A549 (cell line): ENCODE measurements around the gene MED16. TPM values are rescaled to one million over a fixed set of nuclear protein-coding genes. Genes with fewer than 3 reads are reported as not detected.
A peak's percentile ranks its signal among the peaks of the same experiment; 100 is the strongest.

Experiments used
- ATAC-seq, 2 experiments: fragments of 200-7000 bp in 1 of 2; fragments of >200 bp in 1 of 2; cut with Nextera tagmentation in 1 of 2; cut with Tn5 transposase in 1 of 2; 3 replicates each; pipeline versions ENCODE4 v1.8.0 to v1.9.1; 2018 to 2020; ENCODE audit warnings: mild to moderate bottlenecking in 1 of 2, moderate library complexity in 1 of 2
- CTCF ChIA-PET: fragments of 300-600 bp; sonication (Branson Sonifier 250); formaldehyde crosslinking; extraction: SDS; loops from one replicate; lab custom pipeline; 2021; ENCODE audit warnings: antibody characterized with exemption, inconsistent platforms; lab: Yijun Ruan, JAX
- POLR2A ChIA-PET: fragments of 350-600 bp; formaldehyde crosslinking; extraction: SDS; loops from one replicate; lab custom pipeline; 2021; ENCODE audit warnings: antibody characterized with exemption, inconsistent platforms; lab: Yijun Ruan, JAX
- DNase-seq, 2 experiments: peaks; one replicate each; pipeline versions ENCODE4 v3.0.0 to v3.0.0-alpha.2; 2011 to 2016; ENCODE audit warnings: low read depth in 1 of 2, low spot score in 1 of 2
- FAIRE-seq: peaks from 2 replicates; lab custom pipeline; 2011; peaks lifted over from hg19 to GRCh38; lab: Jason Lieb, UNC
- H3K27ac ChIP-seq, 2 experiments: fragments of >200 bp; sonication (Bioruptor Twin); formaldehyde crosslinking; 3 replicates each; pipeline ENCODE4 v1.5.1; 2016 to 2017
- H3K4me1 ChIP-seq: fragments of >200 bp; sonication (Bioruptor Twin); formaldehyde crosslinking; 3 replicates; pipeline ENCODE4 v1.6.1; 2016
- H3K4me2 ChIP-seq: fragments of >200 bp; sonication (Bioruptor Twin); formaldehyde crosslinking; 3 replicates; pipeline ENCODE4 v1.6.1; 2016
- H3K4me3 ChIP-seq: fragments of >200 bp; sonication (Bioruptor Twin); formaldehyde crosslinking; 3 replicates; pipeline ENCODE4 v1.5.1; 2016
- H3K9me3 ChIP-seq: fragments of >200 bp; sonication (Bioruptor Twin); formaldehyde crosslinking; 3 replicates; pipeline ENCODE4 v1.6.1; 2016
- CBX2 ChIP-seq: fragments of 200-600 bp; sonication (generic); IDR thresholded peaks from 2 replicates; pipeline ENCODE4 v1.6.1; 2016; ENCODE audit warnings: low read depth, mild to moderate bottlenecking, borderline replicate concordance
- CBX8 ChIP-seq: fragments of 200-600 bp; sonication (generic); IDR thresholded peaks from 2 replicates; pipeline ENCODE4 v1.6.1; 2016
- CEBPB ChIP-seq, 2 experiments: fragments of >200 bp in 1 of 2; sonication (Bioruptor Twin) in 1 of 2; formaldehyde crosslinking in 1 of 2; IDR thresholded peaks; 2 replicates each; pipeline ENCODE4 v1.6.1; 2012 to 2016
- CHD2 ChIP-seq: fragments of 150-350 bp; IDR thresholded peaks from 2 replicates; pipeline ENCODE4 v1.6.1; 2014; ENCODE audit warnings: low read length; ENCODE audit not compliant: partially characterized antibody
- EP300 ChIP-seq, 2 experiments: fragments of >200 bp; sonication (Bioruptor Twin); formaldehyde crosslinking; IDR thresholded peaks; 2 replicates in 1 of 2; 3 replicates in 1 of 2; pipeline ENCODE4 v1.6.1; 2016 to 2017
- FOSB ChIP-seq: fragments of 250-450 bp; sonication (Bioruptor Pico); IDR thresholded peaks from 2 replicates; pipeline ENCODE4 v1.5.0; 2020; ENCODE audit warnings: mild to moderate bottlenecking, moderate library complexity
- HOXA7 ChIP-seq: fragments of 250-450 bp; sonication (Bioruptor Pico); IDR thresholded peaks from 2 replicates; pipeline ENCODE4 v1.5.0; 2020; ENCODE audit warnings: mild to moderate bottlenecking, moderate library complexity
- HOXB5 ChIP-seq: fragments of 250-450 bp; sonication (Bioruptor Pico); IDR thresholded peaks from 2 replicates; pipeline ENCODE4 v1.5.0; 2020; ENCODE audit warnings: mild to moderate bottlenecking, moderate library complexity
- JUNB ChIP-seq: fragments of >200 bp; sonication (Bioruptor Twin); formaldehyde crosslinking; IDR thresholded peaks from 2 replicates; pipeline ENCODE4 v1.6.1; 2016
- KDM1A ChIP-seq: fragments of 200-600 bp; sonication (generic); IDR thresholded peaks from 2 replicates; pipeline ENCODE4 v1.6.1; 2016; ENCODE audit warnings: low read depth, mild to moderate bottlenecking
- MAFK ChIP-seq: fragments of 450-650 bp; IDR thresholded peaks from 2 replicates; pipeline ENCODE4 v1.6.1; 2014; ENCODE audit not compliant: partially characterized antibody
- MYC ChIP-seq: IDR thresholded peaks from 2 replicates; pipeline ENCODE4 v1.6.1; 2012; ENCODE audit warnings: mild to moderate bottlenecking, inconsistent platforms, low read length, improper control_type of control experiment, borderline replicate concordance
- NFE2L2 ChIP-seq: fragments of 150-350 bp; conservative IDR thresholded peaks from 2 replicates; pipeline ENCODE4 v1.6.1; 2014; ENCODE audit warnings: low read length
- NR3C1 ChIP-seq: fragments of >200 bp; sonication (Bioruptor Twin); formaldehyde crosslinking; IDR thresholded peaks from 3 replicates; pipeline ENCODE4 v1.6.1; 2017
- POLR2A ChIP-seq: IDR thresholded peaks from 2 replicates; pipeline ENCODE4 v1.6.1; 2012; ENCODE audit warnings: mild to moderate bottlenecking, low read length
- POLR2AphosphoS2 ChIP-seq: conservative IDR thresholded peaks from 2 replicates; pipeline ENCODE4 v1.6.1; 2012; ENCODE audit warnings: low read length, improper control_type of control experiment, inconsistent platforms
- RAD21 ChIP-seq, 2 experiments: fragments of >200 bp in 1 of 2; sonication (Bioruptor Twin) in 1 of 2; formaldehyde crosslinking in 1 of 2; IDR thresholded peaks in 1 of 2; conservative IDR thresholded peaks in 1 of 2; 2 replicates in 1 of 2; 3 replicates in 1 of 2; pipeline ENCODE4 v1.6.1; 2012 to 2018; ENCODE audit warnings: inconsistent platforms in 1 of 2
- RCOR1 ChIP-seq: fragments of 150-350 bp; IDR thresholded peaks from 2 replicates; pipeline ENCODE4 v1.6.1; 2014; ENCODE audit warnings: antibody characterized with exemption, low read length, low read depth
- RFX5 ChIP-seq: fragments of 450-650 bp; IDR thresholded peaks from 2 replicates; pipeline ENCODE4 v1.7.1; 2014; ENCODE audit warnings: antibody characterized with exemption, mild to moderate bottlenecking, moderate library complexity
- SREBF2 ChIP-seq: fragments of 450-650 bp; IDR thresholded peaks from 2 replicates; pipeline ENCODE4 v1.6.1; 2014; ENCODE audit warnings: mild to moderate bottlenecking, moderate library complexity
- TFCP2L1 ChIP-seq: fragments of 250-450 bp; sonication (Bioruptor Pico); IDR thresholded peaks from 2 replicates; pipeline ENCODE4 v1.5.0; 2021; ENCODE audit warnings: mild to moderate bottlenecking
- TP53 ChIP-seq: fragments of 250-450 bp; sonication (Bioruptor Pico); IDR thresholded peaks from 2 replicates; pipeline ENCODE4 v1.5.0; 2021; ENCODE audit warnings: mild to moderate bottlenecking, moderate library complexity
- ZFP36 ChIP-seq: fragments of 450-650 bp; IDR thresholded peaks from 2 replicates; pipeline ENCODE4 v1.6.1; 2014; ENCODE audit warnings: borderline replicate concordance; ENCODE audit not compliant: partially characterized antibody
- ZNF302 ChIP-seq: fragments of 250-450 bp; sonication (Bioruptor Pico); IDR thresholded peaks from 2 replicates; pipeline ENCODE4 v1.9.0; 2021; ENCODE audit warnings: inconsistent platforms, mild to moderate bottlenecking, moderate library complexity
- ZSCAN20 ChIP-seq: fragments of 250-450 bp; sonication (Bioruptor Pico); IDR thresholded peaks from 2 replicates; pipeline ENCODE4 v1.8.0; 2022; ENCODE audit warnings: mild to moderate bottlenecking, moderate library complexity
- WGBS: methylation state at CpG from one replicate; pipeline ENCODE4 v1.1.6; 2017; ENCODE audit errors: missing lambda C conversion rate; 5-methylcytosine and 5-hydroxymethylcytosine counted together
- polyA plus RNA-seq, 4 experiments: library from polyadenylated mRNA; depleted of rRNA in 3 of 4; stranded (reverse); fragments of >200 nt; fragmentation: RNase III in 1 of 4; extraction: RNeasy Plus Mini Kit Qiagen cat#74134 plus additional on column Dnase treatment in 1 of 4; gene quantifications; 2 replicates in 3 of 4; 3 replicates in 1 of 4; pipeline ENCODE4 v1.2.3, GENCODE V29; 2011 to 2017
- TF ChIP-seq, protein P1 (sequence below): fragments of 200-600 bp; sonication (generic); IDR thresholded peaks from 2 replicates; pipeline ENCODE4 v1.6.1; 2016; ENCODE audit warnings: antibody characterized with exemption, mild to moderate bottlenecking, moderate library complexity
- TF ChIP-seq, protein P2 (sequence below): fragments of >200 bp; sonication (Bioruptor Twin); formaldehyde crosslinking; IDR thresholded peaks from 3 replicates; pipeline ENCODE4 v1.6.1; 2016
- TF ChIP-seq, protein P3 (sequence below): IDR thresholded peaks from 2 replicates; pipeline ENCODE4 v1.6.1; 2012; ENCODE audit warnings: low read depth, borderline replicate concordance
- TF ChIP-seq, protein P4 (sequence below): fragments of >200 bp; sonication (Bioruptor Twin); formaldehyde crosslinking; IDR thresholded peaks from 2 replicates; pipeline ENCODE4 v1.6.1; 2016
- TF ChIP-seq, protein P5 (sequence below): fragments of 250-450 bp; sonication (Bioruptor Pico); IDR thresholded peaks from 2 replicates; pipeline ENCODE4 v1.5.0; 2021; ENCODE audit warnings: mild to moderate bottlenecking, moderate library complexity, borderline replicate concordance

Gene MED16
- polyA plus RNA-seq, 2 of the 4 experiments (the other 2 are of a cell fraction) = 8.0 to 12.7 TPM

DNA sequence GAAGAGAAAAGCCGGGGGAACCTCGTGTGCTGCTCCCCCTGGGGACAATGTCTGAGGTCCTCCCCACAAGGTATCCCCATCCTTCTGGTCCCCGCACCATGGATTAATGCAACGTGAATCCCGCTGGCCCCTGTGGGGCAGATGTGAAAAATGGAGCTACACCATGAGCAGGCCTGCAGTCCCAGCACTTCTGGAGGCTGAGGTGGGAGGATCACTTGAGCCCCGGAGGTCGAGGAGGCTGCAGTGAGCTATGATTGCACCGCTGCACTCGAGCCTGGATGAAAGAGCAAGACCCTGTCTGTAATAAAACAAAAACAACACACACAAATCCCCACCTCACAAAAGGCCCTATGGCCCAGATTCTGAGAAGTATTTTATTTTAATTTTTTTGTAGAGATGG is 34.7 kb downstream of the MED16 start:
- no peak for FAIRE-seq
- 80% methylated on average over 9 of the region's 9 CpGs for WGBS
- POLR2A ChIA-PET = interaction anchor here (0.7 kb wide), 1 partner anchor 49 kb away, joined by 3 read pairs; no protein-coding TSS in a partner anchor

DNA sequence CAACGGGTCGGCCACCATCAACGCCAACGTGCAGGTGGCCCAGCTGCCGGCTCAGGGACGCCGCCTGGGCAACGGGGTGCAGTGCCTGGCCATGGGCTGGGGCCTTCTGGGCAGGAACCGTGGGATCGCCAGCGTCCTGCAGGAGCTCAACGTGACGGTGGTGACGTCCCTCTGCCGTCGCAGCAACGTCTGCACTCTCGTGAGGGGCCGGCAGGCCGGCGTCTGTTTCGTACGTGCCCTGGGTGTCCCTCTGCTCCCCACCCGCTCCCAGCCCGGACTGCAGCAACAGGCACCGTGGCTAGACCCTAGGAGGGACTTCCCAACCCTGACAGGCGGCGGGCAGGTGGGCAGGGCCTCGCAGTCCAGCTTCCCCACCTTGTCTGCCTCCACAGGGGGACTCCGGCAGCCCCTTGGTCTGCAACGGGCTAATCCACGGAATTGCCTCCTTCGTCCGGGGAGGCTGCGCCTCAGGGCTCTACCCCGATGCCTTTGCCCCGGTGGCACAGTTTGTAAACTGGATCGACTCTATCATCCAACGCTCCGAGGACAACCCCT is 37.3 kb downstream of the MED16 start:
- Histone ChIP-seq H3K4me1 (peaks cover 22% of the 10 kb centered on the region), H3K9me3 (no peaks in the 10 kb centered on the region), H3K4me2 (no peak overlapping the region), H3K27ac (no peak overlapping the region; a peak in 1 of 6 replicates), H3K4me3 (no peak overlapping the region)
- FAIRE-seq = no peak
- ChIA-PET POLR2A (no interaction called here), CTCF (interaction anchor here (0.9 to 2.8 kb wide), 13 partner anchors 9 to 214 kb away, joined by 3 to 13 read pairs (median 3); no protein-coding TSS in a partner anchor)
- no peak for DNase-seq
- 73% methylated on average over 13 of the region's 40 CpGs for WGBS
- no peak for ATAC-seq
- TF ChIP-seq CEBPB (IDR thresholded peaks at IDR 0.05) (no peak), MAFK (no peak), POLR2A (no peak), RAD21 (conservative IDR thresholded peaks at IDR 0.05 in 1 of 2, IDR thresholded peaks at IDR 0.05 in 1 of 2) (no peak), KDM1A (no peak), RCOR1 (no peak), FOSB (CRISPR knock-in tag) (no peak), EP300 (IDR thresholded peaks at IDR 0.05) (no peak), TFCP2L1 (CRISPR knock-in tag) (no peak), CHD2 (no peak), TP53 (no peak), POLR2AphosphoS2 (no peak)
- TF ChIP-seq, protein P1, sequence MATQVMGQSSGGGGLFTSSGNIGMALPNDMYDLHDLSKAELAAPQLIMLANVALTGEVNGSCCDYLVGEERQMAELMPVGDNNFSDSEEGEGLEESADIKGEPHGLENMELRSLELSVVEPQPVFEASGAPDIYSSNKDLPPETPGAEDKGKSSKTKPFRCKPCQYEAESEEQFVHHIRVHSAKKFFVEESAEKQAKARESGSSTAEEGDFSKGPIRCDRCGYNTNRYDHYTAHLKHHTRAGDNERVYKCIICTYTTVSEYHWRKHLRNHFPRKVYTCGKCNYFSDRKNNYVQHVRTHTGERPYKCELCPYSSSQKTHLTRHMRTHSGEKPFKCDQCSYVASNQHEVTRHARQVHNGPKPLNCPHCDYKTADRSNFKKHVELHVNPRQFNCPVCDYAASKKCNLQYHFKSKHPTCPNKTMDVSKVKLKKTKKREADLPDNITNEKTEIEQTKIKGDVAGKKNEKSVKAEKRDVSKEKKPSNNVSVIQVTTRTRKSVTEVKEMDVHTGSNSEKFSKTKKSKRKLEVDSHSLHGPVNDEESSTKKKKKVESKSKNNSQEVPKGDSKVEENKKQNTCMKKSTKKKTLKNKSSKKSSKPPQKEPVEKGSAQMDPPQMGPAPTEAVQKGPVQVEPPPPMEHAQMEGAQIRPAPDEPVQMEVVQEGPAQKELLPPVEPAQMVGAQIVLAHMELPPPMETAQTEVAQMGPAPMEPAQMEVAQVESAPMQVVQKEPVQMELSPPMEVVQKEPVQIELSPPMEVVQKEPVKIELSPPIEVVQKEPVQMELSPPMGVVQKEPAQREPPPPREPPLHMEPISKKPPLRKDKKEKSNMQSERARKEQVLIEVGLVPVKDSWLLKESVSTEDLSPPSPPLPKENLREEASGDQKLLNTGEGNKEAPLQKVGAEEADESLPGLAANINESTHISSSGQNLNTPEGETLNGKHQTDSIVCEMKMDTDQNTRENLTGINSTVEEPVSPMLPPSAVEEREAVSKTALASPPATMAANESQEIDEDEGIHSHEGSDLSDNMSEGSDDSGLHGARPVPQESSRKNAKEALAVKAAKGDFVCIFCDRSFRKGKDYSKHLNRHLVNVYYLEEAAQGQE = no peak
- TF ChIP-seq, protein P2, sequence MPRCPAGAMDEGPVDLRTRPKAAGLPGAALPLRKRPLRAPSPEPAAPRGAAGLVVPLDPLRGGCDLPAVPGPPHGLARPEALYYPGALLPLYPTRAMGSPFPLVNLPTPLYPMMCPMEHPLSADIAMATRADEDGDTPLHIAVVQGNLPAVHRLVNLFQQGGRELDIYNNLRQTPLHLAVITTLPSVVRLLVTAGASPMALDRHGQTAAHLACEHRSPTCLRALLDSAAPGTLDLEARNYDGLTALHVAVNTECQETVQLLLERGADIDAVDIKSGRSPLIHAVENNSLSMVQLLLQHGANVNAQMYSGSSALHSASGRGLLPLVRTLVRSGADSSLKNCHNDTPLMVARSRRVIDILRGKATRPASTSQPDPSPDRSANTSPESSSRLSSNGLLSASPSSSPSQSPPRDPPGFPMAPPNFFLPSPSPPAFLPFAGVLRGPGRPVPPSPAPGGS = no peak
- TF ChIP-seq, protein P3, sequence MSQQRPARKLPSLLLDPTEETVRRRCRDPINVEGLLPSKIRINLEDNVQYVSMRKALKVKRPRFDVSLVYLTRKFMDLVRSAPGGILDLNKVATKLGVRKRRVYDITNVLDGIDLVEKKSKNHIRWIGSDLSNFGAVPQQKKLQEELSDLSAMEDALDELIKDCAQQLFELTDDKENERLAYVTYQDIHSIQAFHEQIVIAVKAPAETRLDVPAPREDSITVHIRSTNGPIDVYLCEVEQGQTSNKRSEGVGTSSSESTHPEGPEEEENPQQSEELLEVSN = no peak

More for the DNA sequence above, 34.7 kb downstream of the MED16 start:
- TF ChIP-seq TP53 (no peak), CBX2 (no peak), POLR2AphosphoS2 (no peak), MYC (no peak), CBX8 (no peak), ZSCAN20 (CRISPR knock-in tag) (no peak), NR3C1 (no peak), ZFP36 (no peak), RFX5 (no peak), HOXB5 (CRISPR knock-in tag) (no peak), NFE2L2 (no peak), ZNF302 (CRISPR knock-in tag) (no peak), HOXA7 (CRISPR knock-in tag) (no peak), SREBF2 (no peak), JUNB (no peak)
- TF ChIP-seq, protein P2 = no peak
- TF ChIP-seq, protein P3 = no peak
- TF ChIP-seq, protein P4, sequence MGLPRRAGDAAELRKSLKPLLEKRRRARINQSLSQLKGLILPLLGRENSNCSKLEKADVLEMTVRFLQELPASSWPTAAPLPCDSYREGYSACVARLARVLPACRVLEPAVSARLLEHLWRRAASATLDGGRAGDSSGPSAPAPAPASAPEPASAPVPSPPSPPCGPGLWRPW = no peak
- TF ChIP-seq, protein P5, sequence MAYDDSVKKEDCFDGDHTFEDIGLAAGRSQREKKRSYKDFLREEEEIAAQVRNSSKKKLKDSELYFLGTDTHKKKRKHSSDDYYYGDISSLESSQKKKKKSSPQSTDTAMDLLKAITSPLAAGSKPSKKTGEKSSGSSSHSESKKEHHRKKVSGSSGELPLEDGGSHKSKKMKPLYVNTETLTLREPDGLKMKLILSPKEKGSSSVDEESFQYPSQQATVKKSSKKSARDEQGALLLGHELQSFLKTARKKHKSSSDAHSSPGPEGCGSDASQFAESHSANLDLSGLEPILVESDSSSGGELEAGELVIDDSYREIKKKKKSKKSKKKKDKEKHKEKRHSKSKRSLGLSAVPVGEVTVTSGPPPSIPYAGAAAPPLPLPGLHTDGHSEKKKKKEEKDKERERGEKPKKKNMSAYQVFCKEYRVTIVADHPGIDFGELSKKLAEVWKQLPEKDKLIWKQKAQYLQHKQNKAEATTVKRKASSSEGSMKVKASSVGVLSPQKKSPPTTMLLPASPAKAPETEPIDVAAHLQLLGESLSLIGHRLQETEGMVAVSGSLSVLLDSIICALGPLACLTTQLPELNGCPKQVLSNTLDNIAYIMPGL (CRISPR knock-in tag) = no peak
- TF ChIP-seq, all 56 proteins: peak for 0
- Histone ChIP-seq H3K4me3 (no peak overlapping the region), H3K27ac (peak overlapping the region in 1 of 2 experiments; percentile 97; a peak in 4 of 6 replicates), H3K9me3 (no peaks in the 10 kb centered on the region), H3K4me2 (no peak overlapping the region), H3K4me1 (peaks cover 19% of the 10 kb centered on the region)
- DNase-seq (no peak), ATAC-seq (no peak)
- CTCF ChIA-PET = interaction anchor here (0.8 to 2.8 kb wide), 4 partner anchors 9 to 65 kb away, joined by 3 to 13 read pairs (median 4); no protein-coding TSS in a partner anchor
